Neuronal stem cell (in vitro differentiated cells): ENCODE measurements around the gene HOXC9.

ENCODE experiments used
- DNase-seq: peaks from one replicate; pipeline ENCODE4 v3.0.0-alpha.2; 2013; ENCODE audit warnings: low spot score
- H2AFZ ChIP-seq: one replicate; pipeline ENCODE4 v1.6.1; 2013; ENCODE audit warnings: mild to moderate bottlenecking, low read length, inconsistent platforms
- H2AK5ac ChIP-seq: 2 replicates; pipeline ENCODE4 v1.6.1; 2013; ENCODE audit warnings: low read depth, mild to moderate bottlenecking, inconsistent platforms, low read length, moderate library complexity, mixed read lengths
- H2BK120ac ChIP-seq: 2 replicates; pipeline ENCODE4 v1.6.1; 2013; ENCODE audit warnings: low read depth, mild to moderate bottlenecking, inconsistent platforms, low read length, moderate library complexity, mixed read lengths
- H2BK12ac ChIP-seq: one replicate; pipeline ENCODE4 v1.6.1; 2013; ENCODE audit warnings: low read length, inconsistent platforms
- H2BK15ac ChIP-seq: 2 replicates; pipeline ENCODE4 v1.6.1; 2013; ENCODE audit warnings: mild to moderate bottlenecking, low read length, inconsistent platforms, mixed read lengths
- H2BK5ac ChIP-seq: one replicate; pipeline ENCODE4 v1.6.1; 2013; ENCODE audit warnings: inconsistent platforms, mild to moderate bottlenecking, low read length, moderate library complexity
- H3K14ac ChIP-seq: one replicate; pipeline ENCODE4 v1.6.1; 2013; ENCODE audit warnings: low read length, inconsistent platforms
- H3K18ac ChIP-seq: 2 replicates; pipeline ENCODE4 v1.6.1; 2013; ENCODE audit warnings: low read length, inconsistent platforms
- H3K23ac ChIP-seq: 2 replicates; pipeline ENCODE4 v1.6.1; 2013; ENCODE audit warnings: low read depth, mild to moderate bottlenecking, mixed read lengths, low read length, inconsistent platforms; ENCODE audit not compliant: poor library complexity
- H3K27ac ChIP-seq: replicated peaks from 3 replicates; pipeline ENCODE4 v1.5.1; 2013; ENCODE audit warnings: low read length, inconsistent platforms
- H3K27me3 ChIP-seq, 3 experiments: 2 replicates each; pipeline ENCODE4 v1.6.1; 2013; ENCODE audit warnings: low read length in 3 of 3, mild to moderate bottlenecking in 2 of 3, inconsistent platforms in 1 of 3, low read depth in 1 of 3, mixed read lengths in 1 of 3, moderate library complexity in 1 of 3; ENCODE audit not compliant: control insufficient read depth in 3 of 3, insufficient read depth in 3 of 3
- H3K36me3 ChIP-seq, 2 donors: replicated peaks in 1 of 2; 2 replicates each; pipeline ENCODE4 v1.6.1; 2013; ENCODE audit warnings: low read length in 2 of 2; ENCODE audit not compliant: control insufficient read depth in 2 of 2, insufficient read depth in 2 of 2
- H3K4ac ChIP-seq: 2 replicates; pipeline ENCODE4 v1.6.1; 2013; ENCODE audit warnings: inconsistent platforms, mild to moderate bottlenecking, low read length, moderate library complexity
- H3K4me1 ChIP-seq, 2 donors: 1 replicate in 1 of 2; 2 replicates in 1 of 2; pipeline ENCODE4 v1.6.1; 2013; ENCODE audit warnings: low read length in 2 of 2, low read depth in 1 of 2; ENCODE audit not compliant: control insufficient read depth in 2 of 2, insufficient read depth in 1 of 2
- H3K4me2 ChIP-seq: one replicate; pipeline ENCODE4 v1.6.1; 2013; ENCODE audit warnings: mild to moderate bottlenecking, low read length, inconsistent platforms; ENCODE audit not compliant: insufficient read depth, poor library complexity, severe bottlenecking
- H3K4me3 ChIP-seq, 2 donors: 2 replicates each; pipeline ENCODE4 v1.5.1; 2013; ENCODE audit warnings: low read length in 2 of 2, mild to moderate bottlenecking in 2 of 2, inconsistent platforms in 1 of 2, moderate library complexity in 1 of 2
- H3K79me1 ChIP-seq: one replicate; pipeline ENCODE4 v1.6.1; 2013; ENCODE audit warnings: low read depth, mild to moderate bottlenecking, inconsistent platforms, low read length, moderate library complexity
- H3K9ac ChIP-seq: one replicate; pipeline ENCODE4 v1.6.1; 2013; ENCODE audit warnings: mild to moderate bottlenecking, low read depth, low read length, inconsistent platforms; ENCODE audit not compliant: poor library complexity
- H3K9me3 ChIP-seq, 2 donors: replicated peaks in 1 of 2; 2 replicates each; pipeline versions ENCODE3 to v1.6.1; 2013; ENCODE audit warnings: low read length in 2 of 2, mild to moderate bottlenecking in 2 of 2, inconsistent platforms in 1 of 2, low read depth in 1 of 2, mixed read lengths in 1 of 2, moderate library complexity in 1 of 2; ENCODE audit not compliant: control insufficient read depth in 2 of 2, insufficient read depth in 1 of 2
- H4K8ac ChIP-seq: one replicate; pipeline ENCODE4 v1.6.1; 2013; ENCODE audit warnings: low read depth, mild to moderate bottlenecking, inconsistent platforms, low read length, moderate library complexity
- H4K91ac ChIP-seq: one replicate; pipeline ENCODE4 v1.6.1; 2013; ENCODE audit warnings: low read length, low read depth, mild to moderate bottlenecking, inconsistent platforms; ENCODE audit not compliant: poor library complexity
- WGBS, 2 donors: extraction: QIAGEN DNeasy Blood & Tissue Kit; methylation state at CpG; one replicate each; pipeline ENCODE4 v1.1.7; 2013; ENCODE audit warnings: missing lambda C conversion rate in 2 of 2, mixed read lengths in 1 of 2; ENCODE audit not compliant: insufficient read length in 2 of 2, insufficient replicate concordance in 1 of 2; ENCODE audit errors: extremely low coverage in 2 of 2; 5-methylcytosine and 5-hydroxymethylcytosine counted together

Gene HOXC9

DNA sequence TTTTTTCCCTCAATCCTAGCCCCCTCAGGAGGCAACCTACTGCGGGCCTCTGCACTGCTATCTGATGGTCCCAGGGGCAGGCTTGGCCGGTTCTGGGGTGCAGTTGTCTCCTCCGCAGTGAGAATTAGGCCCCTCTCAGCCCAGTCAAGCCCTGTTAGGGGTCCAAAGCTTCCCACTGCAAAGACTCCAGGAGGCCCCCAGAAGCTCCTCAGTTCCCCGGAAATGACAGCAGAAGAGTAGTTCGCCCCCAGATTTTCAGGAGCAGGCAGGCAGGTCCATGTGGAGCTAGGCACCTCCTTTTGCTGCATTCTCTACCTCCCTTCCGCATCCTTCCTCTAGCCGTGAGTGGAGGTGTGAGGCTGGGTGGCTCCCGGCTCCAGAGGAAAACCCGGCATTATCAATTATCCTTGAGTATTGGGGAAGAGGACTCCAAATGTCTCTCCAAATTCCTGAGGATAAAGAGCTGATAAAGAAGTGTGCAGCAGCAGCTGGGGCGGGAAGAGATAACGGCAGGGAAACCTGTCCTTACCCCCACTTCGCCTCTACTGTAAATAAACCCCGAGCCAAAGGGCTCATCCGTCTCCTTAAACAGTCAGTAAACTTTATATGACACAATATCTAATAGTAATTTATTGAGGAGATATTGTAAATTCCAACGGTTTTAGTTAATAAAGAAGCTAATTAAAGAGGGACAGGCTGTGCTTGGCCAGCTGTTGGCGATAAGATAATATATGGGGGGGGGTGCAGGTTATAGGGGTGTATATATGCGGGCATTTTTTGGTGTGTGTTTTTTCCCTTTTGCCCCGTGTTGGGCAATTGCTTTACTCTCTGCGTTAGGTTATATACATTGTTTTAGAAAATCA lies 45.9 kb upstream of the HOXC9 start:
- Histone ChIP-seq H2BK5ac (no peak overlapping the region), H3K9me3 (peaks cover 0 to 15% of the 10 kb centered on the region in 2 donors), H2BK15ac (no peak overlapping the region), H2AFZ (no peak overlapping the region), H3K4me3 (peak overlapping the region in 1 of 2 donors; percentile 5), H3K14ac (no peak overlapping the region), H2BK12ac (no peak overlapping the region), H3K79me1 (peaks cover 3% of the 10 kb centered on the region), H4K91ac (no peak overlapping the region), H3K4me2 (no peak overlapping the region), H3K18ac (no peak overlapping the region), H4K8ac (no peak overlapping the region), H3K4me1 (no peaks in the 10 kb centered on the region), H3K27me3 (peaks cover 90 to 100% (median 98%) of the 10 kb centered on the region in 3 experiments), H2BK120ac (no peak overlapping the region), H3K23ac (no peak overlapping the region), H3K27ac (no peak overlapping the region), H3K9ac (no peak overlapping the region), H3K36me3 (no peaks in the 10 kb centered on the region), H3K4ac (no peak overlapping the region), H2AK5ac (no peak overlapping the region)
- no peak for DNase-seq
- no CpG with 5 or more reads among the region's 19 CpGs for WGBS, 2 donors

GRCh38 chr12:53954694-53955035 lies 45.3 kb upstream of the HOXC9 start, which contains the start of gene HOXC12:
TSS of gene HOXC12 (plus strand) at chr12:53954903. CDS start at chr12:53954930, 27 bp downstream.
- Histone ChIP-seq H2AFZ (peak within 1 kb of the TSS; percentile 22), H3K14ac (no peak within 1 kb of the TSS), H3K9ac (no peak within 1 kb of the TSS), H3K18ac (no peak within 1 kb of the TSS), H3K4me1 (no peaks in the 10 kb centered on the region), H3K4me3 (peak within 1 kb of the TSS in 1 of 2 donors; percentile 5), H2BK120ac (no peak within 1 kb of the TSS), H2BK5ac (no peak within 1 kb of the TSS), H2BK12ac (no peak within 1 kb of the TSS), H3K79me1 (peaks cover 3% of the 10 kb centered on the region), H3K27me3 (peaks cover 89 to 100% (median 98%) of the 10 kb centered on the region in 3 experiments), H2BK15ac (no peak within 1 kb of the TSS), H4K8ac (no peak within 1 kb of the TSS), H3K9me3 (peaks cover 0 to 16% of the 10 kb centered on the region in 2 donors), H3K27ac (no peak within 1 kb of the TSS), H2AK5ac (no peak within 1 kb of the TSS), H3K36me3 (no peaks in the 10 kb centered on the region), H3K4me2 (no peak within 1 kb of the TSS), H4K91ac (no peak within 1 kb of the TSS), H3K4ac (no peak within 1 kb of the TSS), H3K23ac (peak within 1 kb of the TSS; percentile 98)
- WGBS, 2 donors, result no CpG with 5 or more reads among the region's 20 CpGs
- DNase-seq, result no peak

GRCh38 chr12:53955036-53955775 lies 44.8 kb upstream of the HOXC9 start:
- no peak overlapping the region for H2BK120ac ChIP-seq
- no CpG with 5 or more reads among the region's 86 CpGs for WGBS, 2 donors
- H3K23ac ChIP-seq, result peak overlapping the region; percentile 98
- no peaks in the 10 kb centered on the region for H3K36me3 ChIP-seq
- H3K9ac ChIP-seq, result no peak overlapping the region
- H3K4ac ChIP-seq, result no peak overlapping the region
- H2AFZ ChIP-seq, result peak overlapping the region; percentile 22
- no peak overlapping the region for H3K18ac ChIP-seq
- no peaks in the 10 kb centered on the region for H3K4me1 ChIP-seq
- no peak for DNase-seq
- peaks cover 0 to 18% of the 10 kb centered on the region in 2 donors for H3K9me3 ChIP-seq
- no peak overlapping the region for H2BK15ac ChIP-seq
- no peak overlapping the region for H4K91ac ChIP-seq
- H3K4me2 ChIP-seq, result no peak overlapping the region
- H2AK5ac ChIP-seq, result no peak overlapping the region
- H2BK5ac ChIP-seq, result no peak overlapping the region
- no peak overlapping the region for H2BK12ac ChIP-seq
- H3K27ac ChIP-seq, result no peak overlapping the region
- peaks cover 88 to 100% (median 98%) of the 10 kb centered on the region in 3 experiments for H3K27me3 ChIP-seq
- no peak overlapping the region for H4K8ac ChIP-seq
- H3K14ac ChIP-seq, result no peak overlapping the region
- H3K79me1 ChIP-seq, result peaks cover 3% of the 10 kb centered on the region
- H3K4me3 ChIP-seq, result no peak overlapping the region

DNA sequence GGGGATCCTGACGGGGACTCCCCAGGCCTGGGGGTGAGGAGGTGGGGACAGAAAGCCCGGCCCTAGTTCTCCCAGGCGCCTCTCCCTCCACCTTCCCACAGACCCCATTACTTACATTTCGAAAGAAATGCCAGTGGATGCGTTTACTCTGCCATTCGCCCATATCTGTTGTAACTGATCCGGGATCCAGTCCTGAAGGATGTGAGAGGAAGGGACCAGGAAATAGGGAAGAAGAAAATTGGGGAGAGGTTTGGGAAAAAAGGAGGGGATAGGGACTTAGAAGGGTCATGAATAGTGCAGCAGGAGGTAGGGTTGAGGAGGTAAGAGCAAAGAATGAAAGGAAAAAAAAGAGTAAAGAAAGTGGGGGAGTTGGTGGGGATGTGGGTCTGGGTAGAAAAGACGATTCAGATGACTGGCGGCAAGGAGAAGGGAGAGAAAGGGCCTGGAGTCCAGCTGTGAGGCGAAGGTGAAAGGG lies 44.1 kb upstream of the HOXC9 start:
- Histone ChIP-seq H3K36me3 (no peaks in the 10 kb centered on the region), H3K9ac (no peak overlapping the region), H2BK12ac (no peak overlapping the region), H2BK120ac (no peak overlapping the region), H3K27me3 (peaks cover 88 to 100% (median 98%) of the 10 kb centered on the region in 3 experiments), H3K23ac (no peak overlapping the region), H3K79me1 (peaks cover 3% of the 10 kb centered on the region), H3K27ac (no peak overlapping the region), H4K91ac (no peak overlapping the region), H3K4me1 (no peaks in the 10 kb centered on the region), H2BK5ac (no peak overlapping the region), H3K4ac (no peak overlapping the region), H3K14ac (no peak overlapping the region), H3K4me3 (no peak overlapping the region), H2BK15ac (no peak overlapping the region), H3K18ac (no peak overlapping the region), H2AK5ac (no peak overlapping the region), H4K8ac (no peak overlapping the region), H3K9me3 (peaks cover 0 to 18% of the 10 kb centered on the region in 2 donors), H3K4me2 (no peak overlapping the region), H2AFZ (no peak overlapping the region)
- no peak for DNase-seq
- WGBS, 2 donors, result 100% methylated on average over 1 of the region's 10 CpGs; no CpG with 5 or more reads in 1 of the 2 donors
